ENCODE measurements around the gene ITIH6.

ITIH6 gene

DNA sequence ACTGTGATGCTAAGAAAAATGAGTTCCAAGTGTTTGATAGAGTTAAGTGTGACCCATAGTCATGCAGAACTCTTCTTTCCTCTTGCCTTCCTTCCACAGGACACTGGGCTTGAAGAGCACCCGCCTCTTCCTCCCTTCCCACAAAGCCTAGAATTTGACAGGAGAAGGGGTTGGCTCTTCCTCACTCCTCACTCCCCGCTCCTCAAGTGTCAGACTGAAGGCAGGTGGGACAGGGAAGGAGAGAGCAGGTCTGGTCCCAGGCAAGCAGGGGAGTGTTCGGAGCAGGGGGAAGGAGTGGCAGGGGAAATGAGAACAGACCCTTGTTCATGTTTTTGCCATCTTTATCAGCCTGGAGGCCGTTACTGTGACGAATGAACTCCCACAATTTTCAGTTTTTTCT lies 20.2 kb upstream of the ITIH6 start:
- TF ChIP-seq, protein P1, sequence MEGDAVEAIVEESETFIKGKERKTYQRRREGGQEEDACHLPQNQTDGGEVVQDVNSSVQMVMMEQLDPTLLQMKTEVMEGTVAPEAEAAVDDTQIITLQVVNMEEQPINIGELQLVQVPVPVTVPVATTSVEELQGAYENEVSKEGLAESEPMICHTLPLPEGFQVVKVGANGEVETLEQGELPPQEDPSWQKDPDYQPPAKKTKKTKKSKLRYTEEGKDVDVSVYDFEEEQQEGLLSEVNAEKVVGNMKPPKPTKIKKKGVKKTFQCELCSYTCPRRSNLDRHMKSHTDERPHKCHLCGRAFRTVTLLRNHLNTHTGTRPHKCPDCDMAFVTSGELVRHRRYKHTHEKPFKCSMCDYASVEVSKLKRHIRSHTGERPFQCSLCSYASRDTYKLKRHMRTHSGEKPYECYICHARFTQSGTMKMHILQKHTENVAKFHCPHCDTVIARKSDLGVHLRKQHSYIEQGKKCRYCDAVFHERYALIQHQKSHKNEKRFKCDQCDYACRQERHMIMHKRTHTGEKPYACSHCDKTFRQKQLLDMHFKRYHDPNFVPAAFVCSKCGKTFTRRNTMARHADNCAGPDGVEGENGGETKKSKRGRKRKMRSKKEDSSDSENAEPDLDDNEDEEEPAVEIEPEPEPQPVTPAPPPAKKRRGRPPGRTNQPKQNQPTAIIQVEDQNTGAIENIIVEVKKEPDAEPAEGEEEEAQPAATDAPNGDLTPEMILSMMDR (IDR thresholded peaks at IDR 0.05), result no peak
- Mint-ChIP-seq H3K4me1 (peaks cover 7% of the 10 kb centered on the region), H3K36me3 (ENCODE audit: low read depth) (peaks cover 28% of the 10 kb centered on the region), H3K27me3 (ENCODE audit: low read depth, poor library complexity) (peaks cover 5% of the 10 kb centered on the region), H3K4me3 (no peak overlapping the region), H3K27ac (peak overlapping the region; percentile 88), H3K9me3 (peaks cover 53% of the 10 kb centered on the region)
- DNase-seq, result no peak

DNA sequence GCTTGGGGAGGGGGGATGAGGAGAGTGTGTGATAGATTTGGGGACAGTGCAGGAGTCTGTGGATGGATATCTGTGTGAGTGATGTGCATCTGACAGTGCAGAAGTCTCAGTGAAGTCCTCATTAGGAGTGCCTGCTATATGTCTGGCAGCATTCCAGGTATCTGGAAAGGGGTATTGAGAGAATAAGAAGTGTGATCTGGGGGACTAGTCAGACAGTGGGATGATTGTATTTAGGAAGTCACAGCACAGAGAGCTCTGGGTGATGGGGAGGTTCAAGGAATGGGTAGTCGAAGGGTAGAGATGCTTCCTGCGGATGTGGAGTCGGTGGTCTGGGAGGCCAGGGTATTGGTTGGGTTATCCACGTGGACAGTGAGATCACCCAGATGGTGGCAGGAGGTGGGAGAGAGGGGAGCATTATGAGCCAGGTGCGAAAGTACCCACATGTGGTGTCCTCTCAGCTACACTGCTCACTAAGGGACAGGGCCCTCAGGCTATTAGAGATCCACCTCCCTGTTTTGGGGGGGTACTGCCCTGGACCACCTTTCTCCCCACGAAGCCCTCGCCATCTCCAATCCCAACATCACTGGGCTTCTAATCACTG lies 19.3 kb upstream of the ITIH6 start:
- TF ChIP-seq, protein P1 (IDR thresholded peaks at IDR 0.05), result no peak
- Mint-ChIP-seq H3K4me3 (no peak overlapping the region), H3K36me3 (ENCODE audit: low read depth) (peaks cover 37% of the 10 kb centered on the region), H3K27me3 (ENCODE audit: low read depth, poor library complexity) (no peaks in the 10 kb centered on the region), H3K4me1 (peaks cover 2% of the 10 kb centered on the region), H3K27ac (peak overlapping the region; percentile 49), H3K9me3 (peaks cover 51% of the 10 kb centered on the region)
- DNase-seq, result no peak

DNA sequence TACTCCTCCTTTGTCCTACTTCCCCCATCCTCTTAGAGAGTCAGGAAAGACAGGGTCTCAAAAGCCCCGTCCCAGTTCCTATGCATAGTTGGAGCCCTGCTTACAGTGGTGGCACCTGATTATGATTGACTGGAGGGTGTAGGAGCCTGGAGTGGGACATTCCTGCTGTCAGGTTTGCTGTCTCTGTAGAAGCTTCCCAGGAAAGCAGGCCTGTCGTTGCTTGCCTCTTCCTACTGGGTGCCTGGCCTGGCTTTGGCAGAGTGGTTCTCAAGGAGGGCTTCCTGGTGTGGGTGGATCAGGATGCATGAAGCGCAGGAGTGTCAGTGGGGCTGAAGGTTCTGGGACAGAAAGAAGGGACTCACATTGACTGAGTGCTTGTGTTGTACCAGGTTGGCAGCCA lies 14.3 kb upstream of the ITIH6 start:
- TF ChIP-seq, protein P1 (IDR thresholded peaks at IDR 0.05), result no peak
- Mint-ChIP-seq H3K36me3 (ENCODE audit: low read depth) (peaks cover 61% of the 10 kb centered on the region), H3K4me1 (peaks cover 15% of the 10 kb centered on the region)

DNA sequence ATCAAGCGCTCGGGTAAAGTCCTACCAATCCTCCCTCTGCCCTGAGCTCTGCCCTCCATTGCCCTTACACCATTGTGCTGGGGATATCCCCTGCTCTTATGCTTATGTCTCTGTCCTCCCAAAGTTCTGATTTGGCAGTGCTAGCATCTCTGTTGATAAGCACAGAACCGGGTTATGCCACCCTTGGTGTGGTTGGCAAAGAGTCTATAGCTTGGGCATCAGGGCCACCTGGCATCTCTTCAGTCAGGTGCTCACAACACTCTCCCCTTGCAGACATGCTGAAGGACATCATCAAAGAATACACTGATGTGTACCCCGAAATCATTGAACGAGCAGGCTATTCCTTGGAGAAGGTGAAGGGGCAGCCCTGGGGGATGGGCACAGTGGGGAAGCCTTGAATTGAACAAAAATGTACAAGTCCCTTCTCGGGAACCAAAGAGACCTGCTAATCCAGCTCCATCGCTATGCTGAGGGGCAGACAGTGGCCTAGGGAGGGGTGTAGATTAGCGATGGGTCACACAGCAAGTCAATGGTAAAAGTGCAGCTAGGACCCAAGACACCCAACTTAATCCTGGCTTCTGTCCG lies 13.3 kb upstream of the ITIH6 start:
- peaks cover 19% of the 10 kb centered on the region for H3K4me1 Mint-ChIP-seq
- TF ChIP-seq, protein P1 (IDR thresholded peaks at IDR 0.05), result no peak
- DNase-seq, result no peak
- H3K9me3 Mint-ChIP-seq, result peaks cover 68% of the 10 kb centered on the region
- no peak overlapping the region for H3K27ac Mint-ChIP-seq
- H3K4me3 Mint-ChIP-seq, result peak overlapping the region; percentile 67
- H3K27me3 Mint-ChIP-seq (ENCODE audit: low read depth, poor library complexity), result peaks cover 3% of the 10 kb centered on the region
- peaks cover 59% of the 10 kb centered on the region for H3K36me3 Mint-ChIP-seq (ENCODE audit: low read depth)

More for the DNA sequence above, 14.3 kb upstream of the ITIH6 start:
- H3K9me3 Mint-ChIP-seq, result peaks cover 70% of the 10 kb centered on the region
- no peak for DNase-seq
- peaks cover 3% of the 10 kb centered on the region for H3K27me3 Mint-ChIP-seq (ENCODE audit: low read depth, poor library complexity)
- H3K4me3 Mint-ChIP-seq, result no peak overlapping the region
- no peak overlapping the region for H3K27ac Mint-ChIP-seq

DNA sequence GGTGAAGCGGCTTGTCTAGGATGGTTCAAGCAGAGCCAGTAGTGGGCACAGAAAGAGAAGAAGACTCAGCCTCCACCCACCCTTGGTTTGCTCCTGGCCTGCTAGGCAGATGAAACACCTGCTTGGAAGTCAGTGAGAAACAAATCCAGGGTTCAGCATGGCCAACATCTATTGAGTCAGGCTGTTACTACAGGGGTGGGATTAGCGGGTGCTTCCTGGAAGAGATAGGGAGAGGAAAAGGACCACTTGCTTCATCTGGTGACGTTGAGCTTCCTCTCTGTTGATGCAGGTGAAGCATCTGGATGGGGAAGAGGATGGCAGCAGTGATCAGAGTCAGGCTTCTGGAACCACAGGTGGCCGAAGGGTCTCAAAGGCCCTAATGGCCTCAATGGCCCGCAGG lies 12.5 kb upstream of the ITIH6 start:
- Mint-ChIP-seq H3K4me1 (peaks cover 20% of the 10 kb centered on the region), H3K27me3 (ENCODE audit: low read depth, poor library complexity) (peaks cover 3% of the 10 kb centered on the region), H3K36me3 (ENCODE audit: low read depth) (peaks cover 51% of the 10 kb centered on the region), H3K4me3 (peak overlapping the region; percentile 38), H3K27ac (no peak overlapping the region), H3K9me3 (peaks cover 65% of the 10 kb centered on the region)
- DNase-seq, result no peak
- TF ChIP-seq, protein P1 (IDR thresholded peaks at IDR 0.05), result no peak

All from nephron progenitor cell (in vitro differentiated cells).